Ishikawa (cell line): ENCODE data around the gene IMMP2L.

Source experiments
- CEBPB ChIP-seq: IDR thresholded peaks from 2 replicates; pipeline ENCODE4 v1.6.1; 2012
- CREB1 ChIP-seq: IDR thresholded peaks from 2 replicates; pipeline ENCODE4 v1.6.1; 2012; ENCODE audit warnings: low read depth
- EGR1 ChIP-seq: IDR thresholded peaks from 2 replicates; pipeline ENCODE4 v1.6.1; 2012
- EP300 ChIP-seq: IDR thresholded peaks from 2 replicates; pipeline ENCODE4 v1.6.1; 2012; ENCODE audit warnings: borderline replicate concordance
- FOXM1 ChIP-seq: IDR thresholded peaks from 2 replicates; pipeline ENCODE4 v1.6.1; 2012; ENCODE audit warnings: low read depth, borderline replicate concordance
- MAX ChIP-seq: IDR thresholded peaks from 2 replicates; pipeline ENCODE4 v1.6.1; 2012
- NFIC ChIP-seq: IDR thresholded peaks from 2 replicates; pipeline ENCODE4 v1.6.1; 2012
- RAD21 ChIP-seq: IDR thresholded peaks from 2 replicates; pipeline ENCODE4 v1.6.1; 2012; ENCODE audit warnings: low read depth
- REST ChIP-seq: IDR thresholded peaks from 2 replicates; pipeline ENCODE4 v1.6.1; 2012; ENCODE audit warnings: low read depth, mild to moderate bottlenecking
- TAF1 ChIP-seq: IDR thresholded peaks from 2 replicates; pipeline ENCODE4 v1.6.1; 2012; ENCODE audit warnings: low read depth, mild to moderate bottlenecking
- TCF12 ChIP-seq: IDR thresholded peaks from 2 replicates; pipeline ENCODE4 v1.6.1; 2012; ENCODE audit warnings: low read depth
- TEAD4 ChIP-seq: IDR thresholded peaks from 2 replicates; pipeline ENCODE4 v1.6.1; 2012
- USF1 ChIP-seq: IDR thresholded peaks from 2 replicates; pipeline ENCODE4 v1.6.1; 2012
- YY1 ChIP-seq: IDR thresholded peaks from 2 replicates; pipeline ENCODE4 v1.6.1; 2012; ENCODE audit warnings: low read depth
- ZBTB7A ChIP-seq: IDR thresholded peaks from 2 replicates; pipeline ENCODE4 v1.6.1; 2012; ENCODE audit warnings: low read depth

The IMMP2L gene

GRCh38 chr7:111595780-111596179 is 33.5 kb upstream of the IMMP2L start:
- TF ChIP-seq ZBTB7A (no peak), REST (no peak), CREB1 (no peak), TEAD4 (no peak), MAX (no peak), RAD21 (no peak), EGR1 (no peak), EP300 (no peak), YY1 (no peak), CEBPB (no peak), NFIC (no peak), TAF1 (no peak)

GRCh38 chr7:111594602-111595001 is 32.3 kb upstream of the IMMP2L start:
- no peak for TF ChIP-seq NFIC
- TF ChIP-seq ZBTB7A: no peak
- TF ChIP-seq TEAD4: no peak
- no peak for TF ChIP-seq EP300
- TF ChIP-seq YY1: no peak
- no peak for TF ChIP-seq MAX
- no peak for TF ChIP-seq CREB1
- no peak for TF ChIP-seq TCF12
- no peak for TF ChIP-seq TAF1
- TF ChIP-seq EGR1: no peak
- no peak for TF ChIP-seq FOXM1
- no peak for TF ChIP-seq REST
- no peak for TF ChIP-seq USF1
- no peak for TF ChIP-seq RAD21
- no peak for TF ChIP-seq CEBPB

- TF ChIP-seq TAF1: no peak
- TF ChIP-seq TCF12: no peak
- no peak for TF ChIP-seq ZBTB7A
- no peak for TF ChIP-seq YY1
- TF ChIP-seq FOXM1: no peak
Observed at GRCh38 chr7:111593343-111593742, 31.1 kb upstream of the IMMP2L start.

GRCh38 chr7:111588065-111588433 is 25.8 kb upstream of the IMMP2L start:
- TF ChIP-seq RAD21 (no peak), USF1 (no peak), MAX (no peak), TAF1 (no peak), YY1 (no peak), REST (no peak), NFIC (no peak), EGR1 (no peak), CREB1 (no peak), FOXM1 (no peak), CEBPB (no peak), TCF12 (no peak), TEAD4 (no peak), ZBTB7A (no peak), EP300 (no peak)
